CD4-positive, alpha-beta T cell treated with Interleukin-6 for 4 hours (primary cell): ENCODE results near the gene LRRFIP1.
"Not testable (repeated sequence)": the region's sequence is repeated elsewhere in the genome, so short reads cannot be mapped to it uniquely, and the experiment has no call there.

Experiments
- DNase-seq: peaks from one replicate; pipeline ENCODE4 v3.0.0-alpha.2; 2020; ENCODE audit warnings: mixed read lengths

LRRFIP1 gene, protein sequence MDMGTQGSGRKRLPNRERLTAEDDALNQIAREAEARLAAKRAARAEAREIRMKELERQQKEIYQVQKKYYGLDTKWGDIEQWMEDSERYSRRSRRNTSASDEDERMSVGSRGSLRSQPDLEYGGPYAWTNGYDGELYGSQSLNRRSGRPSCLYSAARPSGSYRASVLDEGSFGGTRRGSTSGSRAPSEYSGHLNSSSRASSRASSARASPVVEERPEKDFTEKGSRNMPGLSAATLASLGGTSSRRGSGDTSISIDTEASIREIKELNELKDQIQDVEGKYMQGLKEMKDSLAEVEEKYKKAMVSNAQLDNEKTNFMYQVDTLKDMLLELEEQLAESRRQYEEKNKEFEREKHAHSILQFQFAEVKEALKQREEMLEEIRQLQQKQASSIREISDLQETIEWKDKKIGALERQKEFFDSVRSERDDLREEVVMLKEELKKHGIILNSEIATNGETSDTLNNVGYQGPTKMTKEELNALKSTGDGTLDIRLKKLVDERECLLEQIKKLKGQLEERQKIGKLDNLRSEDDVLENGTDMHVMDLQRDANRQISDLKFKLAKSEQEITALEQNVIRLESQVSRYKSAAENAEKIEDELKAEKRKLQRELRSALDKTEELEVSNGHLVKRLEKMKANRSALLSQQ

DNA sequence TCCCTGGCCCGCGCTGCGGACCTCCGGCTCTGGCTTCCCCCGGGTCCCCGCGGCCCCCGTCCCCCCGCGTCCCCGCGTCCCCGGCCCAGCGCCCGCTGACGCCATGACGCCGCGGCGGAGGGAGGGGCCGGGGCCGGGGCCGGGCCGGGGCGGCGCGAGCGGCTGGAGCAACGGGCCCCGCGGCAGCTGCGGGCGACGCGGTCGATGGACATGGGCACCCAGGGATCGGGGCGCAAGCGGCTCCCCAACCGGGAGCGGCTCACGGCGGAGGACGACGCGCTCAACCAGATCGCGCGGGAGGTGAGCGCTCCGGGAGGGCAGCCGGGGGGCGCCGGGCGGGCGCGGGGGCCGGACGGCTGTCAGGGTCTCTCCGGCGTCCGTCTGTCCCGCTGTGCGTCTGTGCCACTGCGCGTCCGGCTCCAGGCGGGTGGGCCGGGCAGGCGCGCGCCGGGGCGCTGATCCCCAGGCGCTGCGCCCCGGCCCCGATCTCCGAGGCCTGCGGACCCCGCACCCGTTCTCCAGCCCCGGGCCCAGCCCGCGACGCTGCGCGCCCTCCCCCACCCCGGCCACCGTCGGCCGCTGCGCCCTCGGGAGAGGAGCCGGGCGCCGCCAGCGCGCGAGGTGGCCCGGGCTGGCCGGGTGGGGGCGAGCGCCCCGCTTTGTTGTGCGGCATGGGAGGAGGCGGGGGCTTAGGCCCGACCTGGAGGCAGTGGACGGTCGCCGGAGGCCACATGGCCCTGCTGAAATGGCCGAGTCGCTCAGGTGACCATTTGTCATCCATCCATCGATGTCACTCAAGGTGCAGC is at the start of gene LRRFIP1:
TSS of gene LRRFIP1 (plus strand) at position 147 of the 806 bp plus-strand sequence. CDS start at position 205, 58 bp downstream.
- peak; percentile 28 for DNase-seq

GRCh38 chr2:237577956-237578870 is 49.2 kb upstream of the LRRFIP1 start:
- DNase-seq = no peak

DNA sequence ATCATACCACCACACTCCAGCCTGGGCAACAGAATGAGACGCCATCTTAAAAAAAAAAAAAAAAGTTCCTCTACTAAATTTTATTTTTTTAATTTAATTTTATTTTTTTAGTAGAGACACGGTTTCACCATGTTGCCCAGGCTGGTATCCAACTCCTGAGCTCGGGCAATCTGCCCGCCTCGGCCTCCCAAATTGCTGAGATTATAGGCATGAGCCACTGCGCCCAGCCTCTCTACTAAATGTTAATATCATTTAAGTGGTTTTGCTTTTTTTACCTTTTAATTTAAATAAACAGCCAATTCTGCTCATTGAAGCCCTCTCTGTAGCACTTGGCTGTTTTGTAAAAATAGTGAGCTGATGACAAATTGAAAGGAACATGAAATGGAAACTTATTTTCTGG is 46.1 kb upstream of the LRRFIP1 start:
- no peak for DNase-seq

DNA sequence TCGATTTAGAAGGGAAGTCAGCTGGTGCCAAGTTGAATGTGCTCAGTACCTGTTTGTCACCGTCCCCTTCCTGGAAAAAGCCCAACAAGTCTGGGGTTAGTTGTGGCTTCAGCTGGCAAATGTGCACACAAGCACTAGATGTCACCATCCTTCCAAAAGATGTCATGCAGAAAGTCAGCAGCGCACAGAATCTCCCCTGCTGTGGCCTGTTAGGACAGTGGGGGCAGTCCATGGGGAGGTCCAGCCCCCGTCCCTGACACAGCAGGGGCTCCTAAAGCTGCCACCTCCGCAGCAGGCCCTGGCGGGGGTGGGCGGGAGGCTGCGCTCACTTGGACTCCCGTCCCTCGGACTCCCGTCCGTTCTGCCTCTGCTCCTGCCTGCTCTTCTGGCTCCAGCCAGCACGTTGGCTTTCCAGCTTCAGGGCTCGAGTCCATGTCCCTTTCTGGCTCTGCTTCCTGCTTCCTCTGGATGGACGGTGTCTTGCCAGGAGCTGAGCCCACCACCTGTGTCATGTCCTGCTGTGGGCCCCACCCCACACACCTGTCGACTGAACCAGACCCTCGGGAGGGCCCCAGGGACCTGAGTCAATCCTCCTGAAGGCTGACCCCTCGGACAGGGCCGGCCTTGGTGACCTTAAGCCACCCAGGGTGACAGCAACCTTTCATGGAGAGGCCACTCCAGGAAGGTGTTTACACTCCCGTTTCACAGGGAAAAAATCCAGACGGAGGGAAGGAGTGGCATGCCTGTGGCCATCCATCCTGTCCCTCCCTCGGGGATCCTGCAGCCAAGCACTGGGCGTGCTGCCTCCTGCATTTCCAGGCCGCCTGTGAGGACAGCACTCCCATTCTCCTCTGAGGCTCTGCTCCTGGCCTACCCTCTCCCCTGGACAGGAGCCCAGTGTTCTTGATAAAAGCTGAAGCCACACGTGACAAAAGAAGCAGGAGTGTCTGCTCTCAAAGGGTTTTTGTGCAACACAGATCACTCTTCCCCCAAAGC is 45.3 kb upstream of the LRRFIP1 start:
- DNase-seq = peak; percentile 52

GRCh38 chr2:237583385-237584295 is 43.7 kb upstream of the LRRFIP1 start:
- no peak for DNase-seq

DNA sequence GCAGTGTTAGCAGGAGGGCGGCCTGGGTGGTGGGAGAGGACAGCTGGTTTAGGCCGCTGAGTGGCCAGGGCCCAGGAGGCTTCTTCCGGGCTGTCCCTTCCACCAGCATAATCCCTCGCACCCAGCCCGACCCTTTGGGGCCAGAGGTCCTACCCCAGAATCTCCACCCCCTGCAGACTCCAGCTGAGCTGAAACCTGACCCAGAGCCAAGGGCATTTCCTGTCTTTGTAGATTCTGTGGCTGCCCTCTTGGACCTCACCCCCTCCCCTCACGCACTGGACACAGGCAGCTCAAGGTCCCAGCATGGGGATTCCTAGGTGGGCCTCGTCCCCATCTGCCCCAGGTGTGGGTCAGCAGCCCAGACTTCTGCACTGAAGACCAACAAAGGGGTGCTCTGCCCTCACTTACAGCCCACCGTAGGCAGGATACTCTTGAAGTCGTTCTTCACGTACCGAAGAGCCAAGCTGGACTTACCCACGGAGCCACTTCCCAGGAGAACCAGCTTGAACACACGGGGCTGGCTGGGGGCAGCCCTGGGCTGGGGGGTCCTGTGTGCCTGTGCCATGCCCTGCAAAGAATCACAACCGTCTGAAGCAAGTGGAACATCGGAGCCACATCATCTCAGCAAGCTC is 41.7 kb upstream of the LRRFIP1 start:
- no peak for DNase-seq

GRCh38 chr2:237588044-237588696 is 39.2 kb upstream of the LRRFIP1 start:
- no peak for DNase-seq

- DNase-seq = no peak
Measured at GRCh38 chr2:237590272-237591140, 36.9 kb upstream of the LRRFIP1 start, which contains the start of gene RAB17. RAB17 (minus strand) TSS chr2:237590734; CDS start chr2:237586154, 4,580 bp downstream.

DNA sequence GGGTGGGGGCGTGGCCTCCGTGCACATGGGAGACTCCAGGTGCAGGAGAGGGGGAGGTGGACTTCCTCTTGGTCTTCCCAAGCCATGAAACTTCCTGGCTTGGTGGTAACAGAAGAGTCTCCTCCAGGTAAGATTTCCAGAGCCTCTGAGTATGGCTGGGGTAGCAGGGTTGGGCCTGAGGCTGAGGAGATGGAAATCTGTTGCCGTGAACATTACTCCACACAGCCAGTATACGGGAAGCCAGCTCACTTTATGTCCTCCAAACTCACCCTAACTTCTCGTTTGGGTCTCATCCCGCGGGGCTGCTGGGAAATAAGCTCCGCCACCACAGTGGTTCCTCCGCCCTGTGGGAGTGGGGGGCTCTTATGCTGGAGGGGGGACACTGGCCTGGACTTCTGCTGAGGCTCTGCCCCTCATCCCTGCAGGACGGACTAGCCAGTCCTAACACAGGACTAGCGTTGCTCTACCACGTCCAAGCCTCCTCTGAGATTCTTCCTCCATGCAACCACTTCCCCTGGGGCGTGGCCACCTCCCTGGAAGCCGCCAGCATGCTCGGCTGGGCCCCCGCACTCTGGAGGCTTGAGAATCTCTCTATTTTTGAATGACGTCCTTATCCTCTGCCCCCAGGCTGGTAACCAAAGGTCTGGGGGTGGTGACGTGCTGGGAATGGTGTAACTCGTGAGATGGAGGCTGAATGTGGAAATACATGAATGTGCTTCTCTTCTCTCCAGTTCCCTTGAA is 36.1 kb upstream of the LRRFIP1 start:
- peak; percentile 29 for DNase-seq

- no peak for DNase-seq
Measured at GRCh38 chr2:237592425-237592980, 34.9 kb upstream of the LRRFIP1 start.

DNA sequence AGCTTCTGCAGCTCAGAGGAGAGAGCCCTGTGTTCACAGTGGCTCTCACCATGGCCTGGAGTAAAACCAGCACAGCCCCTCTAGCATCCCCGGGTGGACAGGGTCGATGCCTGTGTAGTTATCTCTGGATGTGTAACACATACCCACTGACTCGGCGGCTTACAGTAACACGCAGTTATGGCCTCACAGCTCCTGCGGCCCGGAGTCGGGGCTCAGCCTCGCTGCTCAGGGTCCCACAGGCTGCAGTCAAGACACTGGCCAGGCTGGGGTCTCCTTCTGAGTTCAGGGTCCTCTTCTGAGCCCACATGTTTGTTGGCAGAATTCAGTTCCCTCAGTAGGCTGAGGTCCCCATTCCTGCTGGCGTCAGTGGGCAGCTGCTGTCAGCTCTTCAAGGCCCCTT is 34.4 kb upstream of the LRRFIP1 start:
- DNase-seq = no peak

GRCh38 chr2:237593596-237594320 is 33.6 kb upstream of the LRRFIP1 start:
- DNase-seq = no peak

DNA sequence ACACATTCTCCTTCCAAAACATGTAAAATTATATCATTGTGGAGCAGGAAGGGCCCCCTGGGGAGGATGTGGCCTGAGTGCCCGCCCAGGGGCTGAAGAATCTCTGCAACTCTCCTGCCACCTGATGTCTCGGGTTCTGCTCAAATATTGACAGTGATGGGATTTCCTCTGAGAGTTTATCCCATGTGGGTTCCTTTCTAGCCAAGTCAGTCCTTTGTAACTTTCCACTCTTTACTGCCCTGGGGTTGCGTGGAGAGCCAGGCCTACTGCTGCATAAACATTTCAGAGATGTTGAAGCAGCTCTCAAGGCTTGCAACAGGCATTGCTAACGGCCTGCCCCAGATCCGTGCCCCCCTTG is 32.9 kb upstream of the LRRFIP1 start:
- DNase-seq = no peak

DNA sequence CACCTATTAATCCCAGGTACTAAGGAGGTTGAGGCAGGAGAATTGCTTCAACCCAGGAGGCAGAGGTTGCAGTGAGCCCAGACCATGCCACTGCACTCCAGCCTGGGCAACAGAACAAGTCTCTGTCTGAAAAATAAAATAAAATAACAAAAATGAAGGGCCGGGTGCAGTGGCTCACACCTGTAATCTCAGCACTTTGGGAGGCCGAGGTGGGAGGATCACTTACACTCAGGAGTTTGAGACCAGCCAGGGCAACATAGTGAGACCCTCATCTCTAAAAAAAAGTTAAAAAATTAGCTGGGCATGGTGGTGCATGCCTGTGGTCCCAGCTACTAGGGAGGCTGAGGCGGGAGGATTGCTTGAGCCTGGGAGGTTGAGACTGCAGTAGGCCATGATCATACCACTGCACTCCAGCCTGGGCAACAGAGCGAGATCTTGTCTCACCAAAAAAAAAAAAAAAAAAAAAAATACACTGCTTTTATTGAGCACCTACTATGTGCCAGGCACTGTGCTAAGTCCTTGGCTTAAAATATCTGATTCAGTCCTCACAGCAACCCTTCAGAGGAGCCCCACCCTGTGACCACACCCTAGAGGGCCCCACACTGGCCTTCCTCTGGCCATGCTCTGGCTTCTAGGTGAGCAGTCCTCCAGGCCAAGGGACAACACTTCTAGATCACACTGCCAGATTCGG is 31.4 kb upstream of the LRRFIP1 start:
- not testable (repeated sequence) for DNase-seq

- no peak for DNase-seq
Measured at GRCh38 chr2:237596520-237597195, 30.7 kb upstream of the LRRFIP1 start.
